T47D (cell line): ENCODE measurements around the gene SMURF1.
"Not testable (repeated sequence)": the region's sequence is repeated elsewhere in the genome, so short reads cannot be mapped to it uniquely, and the experiment has no call there.

Source experiments
- DNase-seq, 2 experiments: peaks; one replicate each; pipeline versions ENCODE4 v3.0.0 to v3.0.0-alpha.2; 2011 to 2012; ENCODE audit warnings: low read depth in 1 of 2, low spot score in 1 of 2
- JUND ChIP-seq: IDR thresholded peaks from 2 replicates; pipeline ENCODE4 v1.6.1; 2012; ENCODE audit warnings: low read depth
- in situ Hi-C: cut with HindIII; loops from 2 replicates; pipeline ENCODE4 v1.10.0; 2016; ENCODE audit warnings: low sequenced_read_pairs, low pct_unique_long_range_greater_than_20kb

SMURF1 gene

DNA sequence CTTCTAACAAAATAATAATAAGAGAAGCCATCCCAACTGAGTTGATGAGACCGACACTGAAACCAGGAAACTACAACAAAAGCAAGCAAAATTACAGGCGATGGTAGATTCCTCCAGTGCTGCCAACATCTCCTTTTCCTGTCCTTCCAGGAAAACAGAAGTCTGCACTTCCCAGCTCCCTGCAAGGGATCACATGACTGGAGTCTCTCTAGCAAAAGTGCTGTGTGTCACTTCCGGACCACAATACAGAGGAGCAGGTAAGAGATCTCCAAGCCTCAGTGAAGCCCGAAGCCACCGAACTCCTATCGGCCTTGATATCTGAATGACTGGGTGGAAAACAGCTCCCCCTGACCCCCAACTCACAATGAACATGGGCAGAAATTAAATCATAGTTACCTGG lies 63.2 kb downstream of the SMURF1 start:
- in situ Hi-C loops, result no loop called here
- no peak for DNase-seq
- TF ChIP-seq JUND, result no peak

DNA sequence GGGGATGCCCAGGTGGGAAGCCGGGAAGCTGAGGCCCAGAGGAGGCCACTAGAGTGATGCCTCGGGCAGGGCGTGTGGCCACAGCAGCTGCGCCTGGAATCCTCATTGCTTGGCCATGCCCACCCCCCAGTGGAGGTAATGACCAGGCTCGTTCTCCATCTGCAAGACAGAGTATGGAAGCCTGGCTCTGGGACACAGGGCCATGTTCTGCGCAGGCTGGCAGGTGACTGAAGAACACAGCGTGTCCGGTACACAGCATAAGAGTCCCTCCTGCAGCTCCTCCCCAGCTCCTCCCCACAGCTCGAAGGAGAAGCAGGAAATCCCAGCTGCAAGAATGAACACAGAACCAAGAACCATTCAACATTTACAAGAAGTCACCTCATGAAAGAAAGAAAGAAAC lies 64.8 kb downstream of the SMURF1 start:
- TF ChIP-seq JUND, result no peak
- in situ Hi-C loops, result no loop called here
- no peak for DNase-seq

DNA sequence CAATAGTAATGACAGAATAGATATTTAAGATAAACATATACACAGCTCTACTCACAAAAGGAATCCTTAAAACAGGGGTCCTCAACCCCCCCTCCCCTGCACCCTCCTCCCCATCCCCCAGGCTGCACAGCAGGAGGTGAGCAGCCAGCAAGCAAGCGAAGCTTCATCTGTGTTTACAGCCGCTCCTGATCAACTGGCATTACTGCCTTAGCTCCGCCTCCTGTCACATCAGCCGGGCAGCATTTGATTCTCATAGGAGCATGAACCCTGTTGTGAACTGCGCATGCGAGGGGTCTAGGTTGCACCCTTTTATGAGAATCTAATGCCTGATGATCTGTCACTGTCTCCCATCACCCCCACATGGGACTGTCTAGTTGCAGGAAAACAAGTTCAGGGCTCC lies 65.5 kb downstream of the SMURF1 start:
- no peak for TF ChIP-seq JUND
- in situ Hi-C loops, result no loop called here
- DNase-seq, result peak in 1 of 2 experiments; percentile 26

DNA sequence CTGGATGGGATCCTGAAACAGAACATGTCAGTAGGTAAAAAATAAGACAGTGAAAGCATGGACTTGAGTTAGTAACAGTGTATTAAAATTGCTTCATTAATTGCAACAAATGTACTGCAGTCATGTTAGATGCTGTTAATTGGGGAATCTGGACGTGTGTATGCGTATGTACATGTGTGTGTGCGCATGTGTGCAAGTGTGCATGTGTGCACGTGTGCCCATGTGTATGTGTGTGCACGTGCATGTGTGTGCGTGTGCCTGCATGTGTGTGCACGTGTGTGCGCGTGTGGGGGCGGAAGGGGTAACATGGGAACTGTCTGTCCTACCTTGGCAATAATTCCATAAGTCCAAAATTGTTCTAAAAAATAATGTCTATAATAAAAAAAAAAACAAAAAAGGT lies 67.3 kb downstream of the SMURF1 start:
- in situ Hi-C loops, result no loop called here
- no peak for TF ChIP-seq JUND
- DNase-seq, result no peak

DNA sequence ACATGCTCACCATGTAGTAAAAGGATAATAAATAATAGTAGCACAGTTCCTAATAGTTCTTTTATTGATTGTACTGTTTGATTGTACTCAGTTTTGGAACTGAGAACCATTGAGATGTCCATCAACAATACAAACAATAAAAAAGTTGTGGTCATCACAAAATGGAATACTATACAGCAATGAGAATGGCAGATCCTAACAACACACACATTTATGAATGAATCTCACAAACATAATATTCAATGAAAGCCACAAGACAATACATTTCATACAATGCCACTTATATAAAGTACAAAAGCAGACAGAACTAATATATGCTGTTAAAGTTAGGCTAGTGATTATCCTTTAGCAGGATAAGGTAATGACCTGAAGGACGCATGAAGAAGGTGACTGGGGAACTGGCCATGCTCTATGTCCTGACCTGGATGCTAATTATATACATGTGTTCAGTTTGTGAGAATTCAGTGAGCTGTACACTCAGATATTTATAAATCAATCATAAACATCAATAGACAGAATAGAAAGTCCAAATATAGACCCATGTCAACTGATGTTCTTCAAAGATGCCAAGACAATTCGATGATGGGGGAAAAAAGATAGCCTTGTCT lies 70.0 kb downstream of the SMURF1 start:
- in situ Hi-C loops, result no loop called here
- DNase-seq, result no peak
- TF ChIP-seq JUND, result no peak

DNA sequence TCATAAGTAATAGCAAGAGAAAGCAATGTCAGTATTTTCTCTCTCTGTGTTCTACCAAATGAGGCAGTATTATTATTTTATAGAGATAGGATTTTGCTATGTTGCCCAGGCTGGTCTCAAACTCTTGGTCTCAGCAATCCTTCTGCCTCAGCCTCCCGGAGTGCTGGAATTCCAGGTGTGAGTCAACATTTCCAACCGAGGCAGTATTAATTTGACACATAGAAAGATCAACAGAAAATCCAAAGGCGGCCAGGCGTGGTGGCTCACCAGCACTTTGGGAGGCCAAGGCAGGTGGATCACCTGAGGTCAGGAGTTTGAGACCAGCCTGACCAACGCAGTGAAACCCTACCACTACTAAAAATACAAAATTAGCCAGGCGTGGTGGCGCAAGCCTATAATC lies 71.8 kb downstream of the SMURF1 start:
- TF ChIP-seq JUND, result no peak

DNA sequence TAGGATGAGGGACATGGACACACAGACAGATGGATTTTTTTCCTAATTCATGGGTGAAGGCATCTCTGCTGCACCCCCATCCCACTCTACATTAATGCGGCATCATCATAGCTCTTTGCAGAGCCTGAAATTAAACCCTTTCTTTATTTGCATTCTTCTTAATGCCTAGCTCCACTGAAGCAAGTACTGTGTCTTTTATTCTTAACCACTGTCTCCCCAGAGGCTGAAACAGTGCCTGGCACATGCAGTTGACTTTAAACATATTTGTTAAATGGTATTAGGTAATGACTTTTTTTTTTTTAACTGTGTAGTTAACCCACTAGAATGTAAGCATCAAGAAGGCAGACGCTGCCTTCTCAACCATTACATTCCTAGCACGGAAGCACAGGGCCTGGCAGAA lies 73.5 kb downstream of the SMURF1 start:
- in situ Hi-C loops, result no loop called here
- no peak for DNase-seq
- TF ChIP-seq JUND, result no peak

More for the DNA sequence above, 71.8 kb downstream of the SMURF1 start:
- DNase-seq, result no peak
- in situ Hi-C loops, result no loop called here

DNA sequence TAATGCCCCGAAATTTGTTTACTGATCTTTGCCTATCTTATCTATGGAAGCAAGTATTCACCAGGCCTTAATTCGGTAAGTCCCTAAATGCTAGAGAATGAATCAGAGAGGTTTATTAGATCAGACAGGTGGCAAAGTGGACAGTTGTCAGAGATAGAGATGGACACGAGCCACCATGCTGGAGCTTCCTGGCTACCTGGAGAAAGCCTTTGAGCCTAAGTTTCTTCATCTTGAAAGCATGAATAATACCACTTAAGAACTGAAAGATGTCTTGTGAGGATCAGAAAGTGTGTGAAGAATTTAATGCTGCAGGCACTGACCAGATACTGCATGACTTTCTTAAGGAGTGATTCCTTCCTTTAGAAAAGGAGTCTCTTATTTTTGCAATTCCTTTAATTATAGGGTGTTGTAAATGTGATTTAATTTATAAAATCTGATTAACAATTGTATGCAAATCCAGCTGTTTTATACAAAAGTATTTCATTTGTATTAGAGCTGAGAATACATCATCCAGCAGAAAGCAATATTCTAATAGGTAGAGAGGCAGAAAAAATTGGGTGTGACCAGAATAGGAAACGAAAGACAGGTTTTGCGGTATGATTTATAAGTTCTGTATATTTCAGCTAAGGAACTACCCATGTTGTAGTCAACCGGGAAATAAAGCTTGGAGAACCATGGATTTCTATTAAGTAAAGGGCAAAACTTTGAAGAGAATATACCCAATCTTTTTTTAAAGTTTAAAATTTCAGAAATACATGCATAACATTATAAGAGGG lies 82.7 kb downstream of the SMURF1 start:
- TF ChIP-seq JUND, result no peak
- in situ Hi-C loops, result no loop called here

DNA sequence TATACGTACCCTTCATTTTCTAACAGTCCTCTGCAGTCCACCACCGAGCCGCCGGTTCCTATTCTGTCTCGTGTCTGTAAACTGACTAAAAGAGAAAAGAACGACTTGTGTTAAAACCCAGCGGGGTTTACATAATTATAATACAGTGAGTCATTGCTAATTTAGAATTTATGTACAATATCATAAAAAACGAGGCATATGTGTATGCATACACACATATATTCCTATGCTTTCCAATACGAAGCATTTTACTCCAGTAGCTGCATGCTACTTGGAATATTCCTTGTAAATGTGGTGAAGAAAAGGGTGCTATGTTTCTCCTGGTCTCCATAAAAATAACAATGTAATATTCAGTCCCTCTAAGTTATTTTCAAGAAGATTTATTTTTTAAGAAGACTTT lies 89.1 kb downstream of the SMURF1 start:
- in situ Hi-C loops, result no loop called here
- no peak for TF ChIP-seq JUND
- DNase-seq, result no peak

More for the DNA sequence above, 82.7 kb downstream of the SMURF1 start:
- DNase-seq, result no peak

DNA sequence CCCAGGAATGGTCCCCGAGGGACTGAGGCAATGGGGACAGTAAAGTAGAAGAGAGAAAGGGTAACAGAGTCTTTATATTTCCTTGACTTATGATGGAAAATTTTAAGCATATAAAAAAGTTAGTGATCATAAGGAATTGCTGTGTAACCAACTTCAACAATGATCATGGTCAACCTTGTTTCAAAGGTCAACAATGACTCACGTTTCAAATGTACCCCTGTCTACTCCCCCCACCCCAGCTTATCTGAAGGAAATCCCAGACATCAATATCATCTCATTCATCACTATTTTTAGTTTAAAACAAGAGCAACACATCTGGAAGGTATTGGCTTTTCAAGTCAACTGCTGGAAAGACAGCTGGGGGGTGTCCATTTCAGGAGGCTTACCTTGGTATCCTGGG lies 92.9 kb downstream of the SMURF1 start:
- DNase-seq, result no peak
- TF ChIP-seq JUND, result no peak
- in situ Hi-C loops, result no loop called here

DNA sequence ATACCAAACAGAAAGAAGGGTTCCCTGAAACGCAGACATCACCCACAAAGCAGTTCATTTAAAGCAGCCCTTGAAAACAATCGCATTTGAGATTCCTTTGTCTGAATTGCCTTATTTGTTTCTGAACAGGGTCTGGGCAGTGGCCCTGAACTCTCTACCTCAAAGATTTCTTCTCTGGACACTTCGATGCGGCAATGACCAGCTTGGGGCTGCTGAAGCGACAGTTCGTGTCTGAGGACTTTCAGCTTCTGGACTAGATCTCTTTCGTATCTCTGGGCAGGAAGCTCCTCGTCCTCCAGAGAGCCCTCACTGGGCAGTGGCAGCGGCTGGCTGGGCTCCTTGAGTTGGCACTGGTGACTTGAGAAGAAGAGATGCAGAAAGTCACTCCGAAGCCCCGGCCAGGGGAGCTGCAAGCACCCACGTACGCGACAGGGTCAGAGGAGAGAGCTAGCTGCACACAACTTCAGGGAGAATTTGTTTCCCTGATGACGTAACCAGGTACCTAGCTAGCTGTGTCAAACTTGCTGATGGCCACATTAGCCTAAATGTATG lies 96.3 kb downstream of the SMURF1 start:
- DNase-seq, result no peak
- no peak for TF ChIP-seq JUND
- in situ Hi-C loops, result no loop called here

DNA sequence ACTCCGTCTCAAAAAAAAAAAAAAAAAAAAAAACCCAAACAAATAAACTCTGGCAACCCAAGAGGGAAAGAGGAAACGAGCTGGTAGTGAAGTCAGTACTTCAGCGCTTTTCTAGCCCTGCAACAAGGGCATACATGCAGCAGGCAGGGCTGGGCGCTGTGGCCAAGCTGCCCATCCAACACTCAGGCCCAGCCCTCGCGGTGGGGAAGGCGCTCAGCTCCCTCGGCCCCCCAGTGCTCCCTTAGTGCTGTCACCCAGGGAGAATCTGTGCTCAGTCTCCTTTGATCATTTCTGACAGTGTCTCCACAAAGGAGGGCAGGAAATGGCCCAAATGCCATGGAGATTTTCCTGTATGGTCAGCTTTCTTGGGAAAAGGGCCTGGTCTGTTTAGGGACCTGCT lies 97.2 kb downstream of the SMURF1 start:
- no peak for TF ChIP-seq JUND
- in situ Hi-C loops, result no loop called here
- DNase-seq, result no peak

DNA sequence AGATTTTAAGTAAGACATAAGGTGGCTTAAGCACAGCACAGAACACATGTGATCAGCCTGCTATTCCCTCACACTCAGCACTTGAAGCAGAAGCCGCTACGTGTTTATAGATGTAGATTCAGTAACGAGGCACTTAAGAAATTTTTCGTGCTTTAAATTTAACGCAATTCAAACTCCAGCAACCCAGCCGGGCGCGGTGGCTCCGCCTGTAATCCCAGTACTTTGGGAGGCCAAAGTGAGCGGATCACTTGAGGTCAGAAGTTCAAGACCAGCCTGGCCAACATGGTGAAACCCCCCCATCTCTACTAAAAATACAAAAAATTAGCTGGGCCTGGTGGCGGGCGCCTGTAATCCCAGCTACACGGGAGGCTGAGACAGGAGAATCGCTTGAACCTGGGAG lies 97.6 kb downstream of the SMURF1 start:
- in situ Hi-C loops, DNase-seq: not testable (repeated sequence)

DNA sequence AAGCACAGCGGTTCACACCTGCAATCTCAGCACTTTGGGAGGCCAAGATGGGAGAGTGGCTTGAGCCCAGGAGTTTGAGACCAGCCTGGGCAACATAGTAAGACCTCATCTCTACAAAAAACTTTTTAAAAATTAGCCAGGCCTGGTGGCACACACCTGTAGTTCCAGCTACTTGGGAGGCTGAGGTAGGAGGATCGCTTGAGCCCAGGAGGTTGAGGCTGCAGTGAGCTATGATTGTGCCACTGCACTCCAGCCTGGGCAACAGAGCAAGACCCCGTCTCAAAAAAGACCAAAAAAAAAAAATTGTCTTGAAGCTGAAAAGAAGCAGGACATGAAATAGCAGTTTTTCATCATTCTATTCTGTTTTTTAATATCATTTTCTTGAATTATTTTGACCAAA lies 99.0 kb downstream of the SMURF1 start:
- DNase-seq, in situ Hi-C loops: not testable (repeated sequence)
